ENCODE data around the gene PLPPR1.

The PLPPR1 gene

DNA sequence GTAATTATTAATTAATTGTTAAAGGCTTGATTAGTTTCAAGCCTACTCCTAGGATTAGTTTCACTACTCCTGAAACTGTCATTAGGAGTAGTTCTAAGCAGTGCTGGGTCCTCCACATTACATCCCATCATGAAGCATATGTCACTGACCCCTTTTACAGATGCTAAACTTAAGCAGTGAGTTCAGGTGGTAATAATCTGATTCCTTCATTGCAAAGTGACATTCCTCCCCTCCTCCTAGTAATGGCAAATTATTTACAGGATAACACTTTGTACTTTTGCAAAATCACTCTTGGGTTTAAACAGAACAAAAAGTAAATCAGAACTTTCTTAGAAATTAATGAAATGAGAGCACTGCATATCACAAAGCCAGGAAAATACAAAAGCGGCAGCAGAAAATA, 303.8 kb downstream of the PLPPR1 start:
- H3F3A ChIP-seq (ENCODE audit: insufficient read depth, low read length) = no peaks in the 10 kb centered on the region
- no peak overlapping the region for H2AFZ ChIP-seq (ENCODE audit: low read length)
- H3K27me3 ChIP-seq (ENCODE audit: insufficient read depth, low read length) = no peaks in the 10 kb centered on the region

DNA sequence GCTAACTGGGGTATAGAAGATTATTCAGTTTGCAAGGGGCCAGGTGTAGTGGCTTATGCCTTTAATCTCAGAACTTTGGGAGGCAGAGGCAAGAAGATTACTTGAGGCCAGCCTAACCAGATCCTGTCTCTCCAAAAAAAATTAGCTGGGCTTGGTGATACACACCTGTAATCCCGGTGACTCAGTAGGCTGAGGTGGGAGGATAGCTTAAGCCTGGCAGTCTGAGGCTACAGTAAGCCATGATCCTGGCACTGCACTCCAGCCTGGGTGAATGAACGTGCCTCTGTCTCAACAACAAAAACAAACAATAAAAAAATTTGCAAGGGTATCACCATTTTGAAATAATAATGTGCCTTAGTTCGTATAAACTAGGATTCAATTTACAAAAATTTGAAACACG, 305.0 kb downstream of the PLPPR1 start:
- no peak overlapping the region for H3K27ac ChIP-seq (ENCODE audit: low read depth, low read length, poor library complexity, severe bottlenecking)
- no peak overlapping the region for H2AFZ ChIP-seq (ENCODE audit: low read length)
- H3K9me2 ChIP-seq (ENCODE audit: low read depth, low read length) = no peaks in the 10 kb centered on the region
- H3K27me3 ChIP-seq (ENCODE audit: insufficient read depth, low read length) = no peaks in the 10 kb centered on the region
- H3K4me2 ChIP-seq (ENCODE audit: low read length) = no peak overlapping the region
- H3K9ac ChIP-seq (ENCODE audit: low read length) = no peak overlapping the region
- no peaks in the 10 kb centered on the region for H3K9me3 ChIP-seq (ENCODE audit: low read length)
- H4K20me1 ChIP-seq (ENCODE audit: insufficient read depth, low read length) = no peaks in the 10 kb centered on the region
- H3K4me1 ChIP-seq (ENCODE audit: insufficient read depth, low read length, severe bottlenecking) = no peaks in the 10 kb centered on the region
- H3K79me2 ChIP-seq (ENCODE audit: insufficient read depth, low read length) = no peaks in the 10 kb centered on the region
- TF ChIP-seq EZH2 (IDR thresholded peaks at IDR 0.05; ENCODE audit: borderline replicate concordance, low read length) = no peak
- TF ChIP-seq, protein P1, sequence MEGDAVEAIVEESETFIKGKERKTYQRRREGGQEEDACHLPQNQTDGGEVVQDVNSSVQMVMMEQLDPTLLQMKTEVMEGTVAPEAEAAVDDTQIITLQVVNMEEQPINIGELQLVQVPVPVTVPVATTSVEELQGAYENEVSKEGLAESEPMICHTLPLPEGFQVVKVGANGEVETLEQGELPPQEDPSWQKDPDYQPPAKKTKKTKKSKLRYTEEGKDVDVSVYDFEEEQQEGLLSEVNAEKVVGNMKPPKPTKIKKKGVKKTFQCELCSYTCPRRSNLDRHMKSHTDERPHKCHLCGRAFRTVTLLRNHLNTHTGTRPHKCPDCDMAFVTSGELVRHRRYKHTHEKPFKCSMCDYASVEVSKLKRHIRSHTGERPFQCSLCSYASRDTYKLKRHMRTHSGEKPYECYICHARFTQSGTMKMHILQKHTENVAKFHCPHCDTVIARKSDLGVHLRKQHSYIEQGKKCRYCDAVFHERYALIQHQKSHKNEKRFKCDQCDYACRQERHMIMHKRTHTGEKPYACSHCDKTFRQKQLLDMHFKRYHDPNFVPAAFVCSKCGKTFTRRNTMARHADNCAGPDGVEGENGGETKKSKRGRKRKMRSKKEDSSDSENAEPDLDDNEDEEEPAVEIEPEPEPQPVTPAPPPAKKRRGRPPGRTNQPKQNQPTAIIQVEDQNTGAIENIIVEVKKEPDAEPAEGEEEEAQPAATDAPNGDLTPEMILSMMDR (IDR thresholded peaks at IDR 0.05; ENCODE audit: low read length) = no peak
- no peak overlapping the region for H3K4me3 ChIP-seq (ENCODE audit: low read depth, low read length, poor library complexity, severe bottlenecking)
- H3F3A ChIP-seq (ENCODE audit: insufficient read depth, low read length) = no peaks in the 10 kb centered on the region
- H3K36me3 ChIP-seq (ENCODE audit: insufficient read depth, low read length) = no peaks in the 10 kb centered on the region

More for the DNA sequence above, 303.8 kb downstream of the PLPPR1 start:
- Histone ChIP-seq H3K4me2 (ENCODE audit: low read length) (no peak overlapping the region), H3K4me3 (ENCODE audit: low read depth, low read length, poor library complexity, severe bottlenecking) (no peak overlapping the region), H3K27ac (ENCODE audit: low read depth, low read length, poor library complexity, severe bottlenecking) (no peak overlapping the region), H3K9me3 (ENCODE audit: low read length) (no peaks in the 10 kb centered on the region), H4K20me1 (ENCODE audit: insufficient read depth, low read length) (no peaks in the 10 kb centered on the region), H3K36me3 (ENCODE audit: insufficient read depth, low read length) (no peaks in the 10 kb centered on the region), H3K9me2 (ENCODE audit: low read depth, low read length) (no peaks in the 10 kb centered on the region), H3K79me2 (ENCODE audit: insufficient read depth, low read length) (no peaks in the 10 kb centered on the region), H3K4me1 (ENCODE audit: insufficient read depth, low read length, severe bottlenecking) (no peaks in the 10 kb centered on the region), H3K9ac (ENCODE audit: low read length) (no peak overlapping the region)
- TF ChIP-seq, protein P1 (IDR thresholded peaks at IDR 0.05; ENCODE audit: low read length) = no peak
- TF ChIP-seq EZH2 (IDR thresholded peaks at IDR 0.05; ENCODE audit: borderline replicate concordance, low read length) = no peak

DNA sequence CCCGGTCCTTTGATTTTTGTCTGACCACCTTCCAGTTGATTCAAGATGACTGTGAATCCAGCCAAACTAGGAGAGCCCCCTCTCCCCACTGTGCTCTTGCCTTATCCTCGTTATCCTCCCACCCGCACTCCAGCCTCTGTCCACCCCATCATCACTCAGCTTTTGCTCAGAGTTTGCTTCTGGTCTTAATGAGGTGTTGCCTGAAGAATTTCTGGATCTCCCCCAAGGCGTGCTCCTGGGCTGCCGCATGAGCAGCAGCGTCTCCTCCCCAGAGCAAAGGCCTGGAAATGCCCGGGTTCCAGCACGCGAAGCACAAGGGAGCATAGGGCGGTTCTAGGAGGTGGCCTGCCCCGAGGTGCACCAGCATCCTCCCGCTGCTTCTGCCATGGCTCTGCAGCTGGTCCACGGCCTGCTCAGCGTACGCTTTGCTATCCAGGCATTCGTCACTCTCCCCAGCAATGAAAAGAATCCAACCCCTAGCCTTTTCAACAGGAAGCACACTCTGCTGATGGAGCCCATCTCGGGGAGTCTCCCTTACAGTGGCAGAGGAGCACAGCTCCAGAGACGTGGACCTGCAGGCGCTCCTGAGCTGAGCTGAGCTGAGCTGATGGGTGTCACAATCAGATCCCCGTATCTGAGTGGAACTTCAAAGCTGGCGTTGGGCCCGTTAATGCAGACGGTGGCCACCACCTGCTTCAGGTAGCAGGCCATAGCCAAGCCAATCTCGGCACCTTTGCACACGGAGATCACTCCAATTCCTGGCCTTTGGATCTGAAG, 305.6 kb downstream of the PLPPR1 start:
- Histone ChIP-seq H3K4me3 (ENCODE audit: low read depth, low read length, poor library complexity, severe bottlenecking) (no peak overlapping the region), H4K20me1 (ENCODE audit: insufficient read depth, low read length) (no peaks in the 10 kb centered on the region), H3K9ac (ENCODE audit: low read length) (no peak overlapping the region), H3K9me2 (ENCODE audit: low read depth, low read length) (no peaks in the 10 kb centered on the region), H3K27me3 (ENCODE audit: insufficient read depth, low read length) (no peaks in the 10 kb centered on the region), H3K4me1 (ENCODE audit: insufficient read depth, low read length, severe bottlenecking) (no peaks in the 10 kb centered on the region), H3K79me2 (ENCODE audit: insufficient read depth, low read length) (no peaks in the 10 kb centered on the region), H2AFZ (ENCODE audit: low read length) (no peak overlapping the region), H3F3A (ENCODE audit: insufficient read depth, low read length) (no peaks in the 10 kb centered on the region), H3K27ac (ENCODE audit: low read depth, low read length, poor library complexity, severe bottlenecking) (no peak overlapping the region), H3K4me2 (ENCODE audit: low read length) (no peak overlapping the region), H3K9me3 (ENCODE audit: low read length) (no peaks in the 10 kb centered on the region), H3K36me3 (ENCODE audit: insufficient read depth, low read length) (no peaks in the 10 kb centered on the region)
- TF ChIP-seq, protein P1 (IDR thresholded peaks at IDR 0.05; ENCODE audit: low read length) = no peak
- TF ChIP-seq EZH2 (IDR thresholded peaks at IDR 0.05; ENCODE audit: borderline replicate concordance, low read length) = no peak

Measured in OCI-LY1 (cell line).